Thyroid gland (tissue), 4 donors: ENCODE measurements around the gene PDZD8.

Source experiments
- POLR2A ChIP-seq, 2 donors: fragments of 450-650 bp; IDR thresholded peaks; one replicate each; pipeline ENCODE4 v1.6.1; 2017; ENCODE audit warnings: antibody characterized with exemption in 2 of 2, mild to moderate bottlenecking in 2 of 2, moderate library complexity in 1 of 2
- TF ChIP-seq, protein P1 (sequence below), 6 experiments: fragments of 200-600 bp in 3 of 6; fragments of 450-650 bp in 3 of 6; sonication (generic) in 3 of 6; IDR thresholded peaks; one replicate each; pipeline ENCODE4 v1.5.1; 2016 to 2019; ENCODE audit warnings: antibody characterized with exemption in 6 of 6, mild to moderate bottlenecking in 2 of 6, inconsistent platforms in 1 of 6, moderate library complexity in 1 of 6

DNA sequence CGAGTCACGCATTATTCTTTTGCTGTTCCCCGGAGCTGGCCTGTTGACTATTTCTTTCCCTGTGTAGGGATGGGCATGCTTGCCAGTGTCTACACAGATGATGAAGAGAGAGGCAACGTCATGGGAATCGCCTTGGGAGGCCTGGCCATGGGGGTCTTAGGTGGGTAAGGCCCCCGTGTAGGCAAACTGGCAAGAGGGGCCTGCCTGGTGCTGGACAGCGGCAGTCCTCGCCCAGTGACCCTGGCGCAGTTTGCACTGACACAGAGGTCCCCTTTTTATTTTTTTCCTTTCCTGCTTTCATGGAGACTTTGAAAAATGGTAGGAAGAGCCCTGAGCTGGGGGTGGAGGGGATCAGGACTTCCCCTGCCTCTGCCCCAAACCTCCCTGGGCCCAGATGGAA, 120.9 kb downstream of the PDZD8 start:
- TF ChIP-seq, protein P1, sequence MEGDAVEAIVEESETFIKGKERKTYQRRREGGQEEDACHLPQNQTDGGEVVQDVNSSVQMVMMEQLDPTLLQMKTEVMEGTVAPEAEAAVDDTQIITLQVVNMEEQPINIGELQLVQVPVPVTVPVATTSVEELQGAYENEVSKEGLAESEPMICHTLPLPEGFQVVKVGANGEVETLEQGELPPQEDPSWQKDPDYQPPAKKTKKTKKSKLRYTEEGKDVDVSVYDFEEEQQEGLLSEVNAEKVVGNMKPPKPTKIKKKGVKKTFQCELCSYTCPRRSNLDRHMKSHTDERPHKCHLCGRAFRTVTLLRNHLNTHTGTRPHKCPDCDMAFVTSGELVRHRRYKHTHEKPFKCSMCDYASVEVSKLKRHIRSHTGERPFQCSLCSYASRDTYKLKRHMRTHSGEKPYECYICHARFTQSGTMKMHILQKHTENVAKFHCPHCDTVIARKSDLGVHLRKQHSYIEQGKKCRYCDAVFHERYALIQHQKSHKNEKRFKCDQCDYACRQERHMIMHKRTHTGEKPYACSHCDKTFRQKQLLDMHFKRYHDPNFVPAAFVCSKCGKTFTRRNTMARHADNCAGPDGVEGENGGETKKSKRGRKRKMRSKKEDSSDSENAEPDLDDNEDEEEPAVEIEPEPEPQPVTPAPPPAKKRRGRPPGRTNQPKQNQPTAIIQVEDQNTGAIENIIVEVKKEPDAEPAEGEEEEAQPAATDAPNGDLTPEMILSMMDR (IDR thresholded peaks at IDR 0.05): no peak
- TF ChIP-seq POLR2A (IDR thresholded peaks at IDR 0.05): no peak
